Activated T-helper 1 cell treated with anti-CD3 and anti-CD28 coated beads, Interleukin-2, amount 50 U/mL, for 16 hours (primary cell): ENCODE data around the gene DUOX1.

Source experiments
- DNase-seq, 2 donors: peaks; one replicate each; pipeline ENCODE4 v3.0.0-alpha.2; 2020; ENCODE audit warnings: low read depth in 1 of 2, low spot score in 1 of 2

DUOX1 gene

DNA sequence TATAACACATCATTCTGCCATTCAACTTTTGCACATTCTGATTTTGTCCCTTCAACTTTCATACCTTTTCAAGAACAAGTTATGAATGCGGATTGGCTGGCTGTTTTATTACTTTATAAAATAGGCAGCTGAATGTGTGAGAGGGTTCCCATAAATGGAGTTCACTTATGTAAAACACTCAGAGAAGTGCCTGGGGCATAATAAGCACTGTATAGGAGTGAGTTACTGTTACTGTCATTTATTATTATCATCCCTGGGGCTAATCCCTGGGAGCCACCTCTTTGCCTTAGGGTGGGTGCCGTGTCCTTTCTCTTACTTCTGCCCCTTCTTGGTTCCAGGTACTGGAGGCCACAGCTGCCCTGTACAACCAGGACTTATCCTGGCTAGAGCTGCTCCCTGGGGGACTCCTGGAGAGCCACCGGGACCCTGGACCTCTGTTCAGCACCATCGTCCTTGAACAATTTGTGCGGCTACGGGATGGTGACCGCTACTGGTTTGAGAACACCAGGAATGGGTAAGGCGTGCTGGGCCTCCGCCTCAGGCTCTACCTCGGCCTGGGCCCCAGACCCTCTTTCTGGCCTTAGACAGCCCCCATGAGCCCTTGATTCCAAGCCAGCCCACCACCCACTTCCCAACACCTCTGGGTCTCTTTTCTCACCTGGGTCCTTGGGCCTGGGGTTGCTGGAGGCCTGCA, 10.9 kb downstream of the DUOX1 start:
- no peak for DNase-seq

DNA sequence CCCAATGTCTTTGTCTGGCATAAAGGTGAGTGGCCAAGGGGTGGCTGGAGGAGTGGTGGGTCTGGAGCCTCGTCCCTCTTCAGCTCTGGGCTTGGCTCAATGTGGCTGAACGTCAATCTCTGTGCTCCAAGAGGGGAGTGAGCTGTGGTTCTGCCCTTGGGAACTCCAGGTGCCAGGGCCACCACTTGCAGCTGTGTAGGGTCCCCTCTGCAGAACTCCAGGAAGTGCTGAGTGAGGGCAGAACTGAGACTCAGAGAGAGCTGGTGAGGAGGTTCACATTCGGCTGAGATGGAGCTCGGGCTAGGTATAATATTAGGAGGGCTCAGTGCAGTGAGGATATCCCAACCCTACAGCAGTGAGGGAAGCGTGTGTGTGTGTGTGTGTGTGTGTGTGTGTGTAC, 11.6 kb downstream of the DUOX1 start:
- no peak for DNase-seq

DNA sequence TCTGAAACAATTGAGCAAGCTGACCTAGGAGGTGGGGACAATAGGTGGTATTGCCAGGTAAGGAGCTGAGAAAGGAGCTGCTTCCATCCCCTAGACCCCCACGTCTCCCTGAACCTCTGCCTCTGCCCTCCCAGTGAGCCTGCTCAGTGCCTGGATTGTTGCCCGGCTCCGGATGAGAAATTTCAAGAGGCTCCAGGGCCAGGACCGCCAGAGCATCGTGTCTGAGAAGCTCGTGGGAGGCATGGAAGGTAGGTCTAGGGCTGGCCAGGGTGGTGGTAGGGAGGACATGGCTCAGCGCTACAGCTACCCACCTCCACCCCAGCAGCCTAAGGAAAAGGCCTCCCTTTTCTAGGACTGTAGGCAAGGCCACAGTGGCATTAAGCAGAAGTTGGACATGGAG, 13.3 kb downstream of the DUOX1 start:
- no peak for DNase-seq

DNA sequence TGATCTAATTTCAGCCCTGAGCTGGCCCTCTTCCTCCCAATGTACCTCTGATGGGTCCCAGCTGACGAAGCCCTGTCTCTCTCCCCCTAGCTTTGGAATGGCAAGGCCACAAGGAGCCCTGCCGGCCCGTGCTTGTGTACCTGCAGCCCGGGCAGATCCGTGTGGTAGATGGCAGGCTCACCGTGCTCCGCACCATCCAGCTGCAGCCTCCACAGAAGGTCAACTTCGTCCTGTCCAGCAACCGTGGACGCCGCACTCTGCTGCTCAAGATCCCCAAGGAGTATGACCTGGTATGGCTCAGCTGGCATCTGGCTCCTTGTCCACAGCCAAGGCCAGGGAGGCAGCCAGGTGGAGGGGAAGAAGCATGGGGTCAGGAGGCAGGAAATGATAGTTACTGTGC, 14.2 kb downstream of the DUOX1 start:
- DNase-seq, result no peak

DNA sequence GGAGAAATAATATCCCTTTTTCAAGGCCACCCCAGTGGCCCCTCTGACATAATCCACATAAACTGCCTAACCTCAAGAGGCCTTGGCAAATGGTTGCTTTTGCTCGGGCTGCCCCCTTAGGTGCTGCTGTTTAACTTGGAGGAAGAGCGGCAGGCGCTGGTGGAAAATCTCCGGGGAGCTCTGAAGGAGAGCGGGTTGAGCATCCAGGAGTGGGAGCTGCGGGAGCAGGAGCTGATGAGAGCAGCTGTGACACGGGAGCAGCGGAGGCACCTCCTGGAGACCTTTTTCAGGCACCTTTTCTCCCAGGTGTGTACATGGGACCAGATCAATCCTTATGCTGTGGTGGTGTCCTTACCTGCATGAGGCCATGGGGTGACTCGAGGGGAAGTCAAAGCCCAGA, 15.0 kb downstream of the DUOX1 start:
- DNase-seq, result no peak

DNA sequence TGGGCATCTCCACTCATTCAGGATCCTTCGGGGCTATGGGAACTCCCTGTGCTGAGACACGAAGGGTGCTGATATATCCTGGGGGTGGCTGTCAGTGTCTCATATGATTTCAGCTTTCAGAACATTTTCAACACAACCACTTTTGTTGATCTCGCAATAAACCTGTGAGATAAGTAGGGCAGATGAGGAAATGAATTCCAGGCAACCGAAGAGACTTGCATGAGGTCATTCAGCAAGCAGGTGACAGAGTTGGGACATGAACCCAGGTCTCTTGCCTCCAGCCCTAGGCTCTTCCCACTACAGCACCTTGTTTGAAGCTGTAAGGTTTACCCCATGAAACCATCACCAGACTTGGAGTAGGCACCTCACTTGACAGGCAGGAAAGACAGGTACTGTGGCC, 16.6 kb downstream of the DUOX1 start:
- no peak for DNase-seq

DNA sequence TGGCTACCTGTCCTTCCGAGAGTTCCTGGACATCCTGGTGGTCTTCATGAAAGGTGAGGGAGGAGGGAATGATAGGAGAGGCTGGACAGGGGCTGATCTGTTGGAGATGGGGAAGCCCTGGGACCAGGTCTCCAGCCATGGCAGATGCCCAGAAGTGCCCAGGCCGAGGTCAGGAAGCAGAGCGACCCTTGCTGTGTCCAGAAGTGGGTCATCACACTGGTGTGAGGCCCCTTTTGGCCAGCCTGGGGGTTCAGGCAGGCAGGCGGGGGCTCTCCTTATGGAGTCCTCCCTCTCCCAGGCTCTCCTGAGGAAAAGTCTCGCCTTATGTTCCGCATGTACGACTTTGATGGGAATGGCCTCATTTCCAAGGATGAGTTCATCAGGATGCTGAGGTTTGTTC, 17.8 kb downstream of the DUOX1 start:
- no peak for DNase-seq

DNA sequence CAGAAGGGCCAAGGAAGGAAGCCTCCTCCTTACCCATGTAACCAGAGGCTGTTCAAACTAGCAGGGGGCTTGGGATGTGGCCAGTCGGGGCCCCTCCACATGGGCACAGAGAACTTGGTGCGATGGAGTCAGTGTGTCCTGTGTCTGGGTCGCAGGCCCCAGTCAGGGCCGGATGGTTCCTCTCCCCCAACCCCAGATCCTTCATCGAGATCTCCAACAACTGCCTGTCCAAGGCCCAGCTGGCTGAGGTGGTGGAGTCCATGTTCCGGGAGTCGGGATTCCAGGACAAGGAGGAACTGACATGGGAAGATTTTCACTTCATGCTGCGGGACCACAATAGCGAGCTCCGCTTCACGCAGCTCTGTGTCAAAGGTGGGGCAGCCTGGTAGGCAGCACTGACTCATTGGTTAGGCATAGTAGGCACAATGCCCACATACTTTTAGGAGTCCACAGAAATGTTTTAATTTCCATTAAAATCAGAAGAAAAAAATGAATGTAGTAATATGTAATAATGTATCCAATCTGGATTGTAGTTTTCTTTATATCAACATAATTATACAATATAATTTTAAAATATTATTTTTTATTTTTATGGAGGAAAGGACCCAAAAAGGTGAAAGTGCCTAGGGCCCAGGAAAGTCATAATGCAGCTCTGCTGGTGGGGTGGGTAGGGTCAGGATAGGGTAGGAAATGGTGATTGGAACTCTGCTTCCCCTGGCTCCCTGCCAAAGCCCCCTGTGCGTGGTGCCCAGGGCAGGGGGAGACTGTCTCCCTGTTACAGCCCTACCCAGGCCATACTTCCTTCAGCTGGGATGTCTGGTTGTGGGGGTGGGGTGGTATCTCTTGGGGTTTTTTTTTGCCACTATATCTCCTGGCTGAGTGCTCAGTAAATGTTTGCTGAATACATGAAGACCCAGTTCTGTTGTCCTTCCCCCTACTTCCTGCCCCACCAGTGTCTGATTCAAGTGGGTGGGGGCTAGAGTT, 18.6 kb downstream of the DUOX1 start:
- DNase-seq, result no peak

DNA sequence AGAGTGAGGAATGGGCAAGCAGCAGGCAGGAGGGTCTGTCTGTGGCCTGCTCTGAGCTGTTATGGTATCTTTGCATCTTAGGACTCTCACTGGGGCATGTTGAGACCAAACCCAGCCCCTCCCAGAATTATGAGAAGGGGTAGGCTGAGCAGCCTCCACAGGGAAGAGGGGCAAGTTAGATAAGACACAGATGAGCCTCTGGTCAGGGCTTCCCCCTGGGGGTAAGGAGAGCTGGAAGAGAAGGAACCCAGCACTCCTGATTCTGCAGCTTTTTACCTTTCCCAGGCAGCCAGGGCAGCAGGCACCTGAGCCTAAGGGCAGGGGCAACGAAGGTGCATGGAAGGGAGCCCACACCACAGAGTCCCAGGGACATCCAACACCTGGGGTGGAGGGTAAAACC, 19.3 kb downstream of the DUOX1 start:
- DNase-seq, result no peak

DNA sequence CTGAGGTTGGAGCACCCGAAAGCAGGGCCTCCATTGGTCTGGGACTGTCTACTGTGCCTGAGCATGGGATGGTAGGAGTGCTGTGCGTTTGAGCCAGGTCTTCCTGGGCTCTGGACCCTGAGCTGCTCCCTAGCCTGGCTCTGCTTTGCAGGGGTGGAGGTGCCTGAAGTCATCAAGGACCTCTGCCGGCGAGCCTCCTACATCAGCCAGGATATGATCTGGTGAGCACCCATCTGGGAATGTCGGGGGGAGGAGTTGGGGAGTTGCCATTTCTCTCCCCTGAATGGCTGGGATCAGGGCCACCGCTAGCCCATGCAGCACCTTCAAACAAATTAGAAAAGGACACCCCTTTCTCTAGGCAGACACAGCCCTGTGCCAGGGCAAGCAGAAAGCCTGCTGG, 20.7 kb downstream of the DUOX1 start:
- no peak for DNase-seq

DNA sequence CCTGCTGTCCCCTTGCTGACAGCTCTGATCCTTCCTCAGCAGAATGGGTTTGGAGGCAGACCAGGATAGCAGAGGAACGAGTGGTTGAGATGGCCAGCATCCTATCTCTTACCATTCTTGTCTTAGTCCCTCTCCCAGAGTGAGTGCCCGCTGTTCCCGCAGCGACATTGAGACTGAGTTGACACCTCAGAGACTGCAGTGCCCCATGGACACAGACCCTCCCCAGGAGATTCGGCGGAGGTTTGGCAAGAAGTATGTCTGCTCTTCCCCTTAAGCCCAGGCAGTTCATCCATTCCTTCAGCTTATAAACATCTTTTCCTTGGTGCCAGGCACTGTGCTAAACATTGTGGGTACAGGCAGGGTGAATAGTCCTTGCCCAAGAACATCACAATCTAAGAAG, 21.2 kb downstream of the DUOX1 start:
- DNase-seq, result no peak

DNA sequence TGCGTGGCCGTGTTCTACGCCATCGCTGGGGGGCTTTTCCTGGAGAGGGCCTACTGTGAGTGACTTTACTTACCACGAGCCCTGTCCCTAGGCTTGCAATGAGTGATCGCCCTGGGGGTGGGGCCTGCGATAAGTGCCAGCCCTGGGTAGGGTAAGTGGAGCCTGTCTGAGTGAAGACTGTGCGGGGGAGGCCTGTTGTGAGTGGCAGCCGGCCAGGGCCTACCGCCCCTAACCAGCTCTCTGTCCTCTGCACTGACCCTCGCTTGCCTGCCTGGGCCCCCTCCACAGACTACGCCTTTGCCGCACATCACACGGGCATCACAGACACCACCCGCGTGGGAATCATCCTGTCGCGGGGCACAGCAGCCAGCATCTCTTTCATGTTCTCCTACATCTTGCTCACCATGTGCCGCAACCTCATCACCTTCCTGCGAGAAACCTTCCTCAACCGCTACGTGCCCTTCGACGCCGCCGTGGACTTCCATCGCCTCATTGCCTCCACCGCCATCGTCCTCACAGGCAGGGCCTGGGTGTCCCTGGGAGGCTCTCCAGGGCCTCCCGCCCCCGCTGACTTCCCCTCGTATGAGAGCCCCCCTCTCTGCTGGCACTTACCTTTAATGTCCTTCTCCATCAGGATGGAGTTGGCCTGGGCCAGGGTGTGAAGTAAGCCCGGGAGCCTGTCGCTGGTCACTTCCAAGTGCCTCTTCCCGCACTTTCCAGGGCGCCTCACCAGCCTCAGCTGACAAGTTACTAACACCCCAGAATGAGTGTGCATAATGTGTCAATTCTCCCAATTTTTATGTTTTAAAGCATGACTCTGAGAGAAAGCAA, 22.4 kb downstream of the DUOX1 start:
- DNase-seq, result no peak

DNA sequence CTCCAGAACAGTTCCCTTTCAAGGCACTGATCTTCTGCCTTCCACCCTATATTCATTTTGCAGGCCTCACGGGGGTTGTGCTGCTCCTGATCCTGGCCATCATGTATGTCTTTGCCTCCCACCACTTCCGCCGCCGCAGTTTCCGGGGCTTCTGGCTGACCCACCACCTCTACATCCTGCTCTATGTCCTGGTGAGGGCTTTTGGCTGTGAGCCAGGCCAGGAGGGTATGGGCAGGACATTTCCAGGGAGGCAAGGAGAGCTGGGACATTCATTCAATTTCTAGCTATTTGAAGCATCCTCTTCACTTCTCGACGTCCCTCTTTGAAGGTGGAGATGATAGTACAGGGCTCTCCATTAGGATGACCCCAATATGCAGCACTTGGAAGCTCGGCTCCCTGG, 25.9 kb downstream of the DUOX1 start:
- no peak for DNase-seq

DNA sequence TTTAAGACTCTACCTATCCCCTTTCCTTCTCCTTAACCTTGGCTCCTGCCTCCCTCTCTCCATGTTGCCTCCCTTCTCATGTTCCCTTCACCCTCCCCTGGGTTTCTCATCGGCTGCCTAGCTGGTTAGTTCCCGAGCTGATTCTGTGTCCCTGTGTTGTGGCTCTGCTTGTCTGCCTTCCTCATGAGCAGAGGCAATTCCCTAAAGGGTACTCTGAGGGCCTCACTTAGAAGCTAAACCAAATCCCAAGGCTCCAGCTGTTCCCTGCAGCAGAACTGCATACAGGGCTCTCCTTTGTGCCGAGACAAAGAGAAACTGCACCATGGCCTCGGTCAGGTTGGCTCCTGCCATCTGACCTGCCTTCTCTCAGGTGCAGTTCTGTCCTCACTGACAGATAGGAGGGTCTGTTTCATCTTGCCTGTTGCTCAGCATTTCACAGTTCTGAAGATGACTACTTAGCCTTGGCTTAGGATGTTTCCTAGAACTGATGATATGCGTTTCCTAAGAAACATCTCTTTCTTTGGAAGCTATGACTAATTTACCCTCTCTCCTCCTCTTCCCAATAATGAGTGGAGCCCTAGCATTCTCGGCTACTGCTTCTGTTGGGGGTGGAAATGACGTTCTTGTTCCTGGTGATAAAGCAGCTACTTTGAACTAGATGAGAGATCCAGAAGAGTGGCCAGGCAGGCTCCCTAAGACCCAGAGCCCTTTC, 27.1 kb downstream of the DUOX1 start:
- no peak for DNase-seq

DNA sequence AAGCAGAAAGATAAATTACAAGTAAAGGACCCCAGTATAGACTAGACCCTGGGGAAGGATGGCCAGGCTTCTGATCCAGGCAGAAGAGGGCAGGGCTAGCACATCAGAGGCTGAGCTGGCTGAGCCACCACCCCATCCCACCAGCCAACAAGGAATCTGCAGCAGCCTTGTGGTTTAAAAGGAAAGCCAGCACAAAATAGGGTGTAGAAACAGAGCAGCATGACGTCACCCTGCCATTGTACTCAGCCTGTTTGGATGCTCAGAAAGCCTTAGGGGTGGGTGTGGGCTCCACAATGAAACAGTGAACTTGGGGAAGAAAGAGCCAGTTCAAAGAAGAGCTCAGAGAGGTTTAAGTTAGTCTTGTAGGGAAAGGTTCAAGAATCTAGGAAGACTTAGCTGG, 28.2 kb downstream of the DUOX1 start:
- DNase-seq, result no peak

DNA sequence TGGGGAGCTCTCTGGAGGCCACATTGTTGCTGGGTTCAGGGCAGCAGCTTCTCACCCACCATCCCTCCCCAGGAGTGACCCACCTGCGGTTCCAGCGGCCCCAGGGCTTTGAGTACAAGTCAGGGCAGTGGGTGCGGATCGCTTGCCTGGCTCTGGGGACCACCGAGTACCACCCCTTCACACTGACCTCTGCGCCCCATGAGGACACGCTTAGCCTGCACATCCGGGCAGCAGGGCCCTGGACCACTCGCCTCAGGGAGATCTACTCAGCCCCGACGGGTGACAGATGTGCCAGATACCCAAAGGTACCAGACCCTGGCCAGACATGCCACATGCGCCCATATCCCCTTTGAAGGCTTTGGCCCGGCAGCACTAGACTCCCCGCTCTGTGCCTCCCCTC, 31.9 kb downstream of the DUOX1 start:
- DNase-seq, result no peak

DNA sequence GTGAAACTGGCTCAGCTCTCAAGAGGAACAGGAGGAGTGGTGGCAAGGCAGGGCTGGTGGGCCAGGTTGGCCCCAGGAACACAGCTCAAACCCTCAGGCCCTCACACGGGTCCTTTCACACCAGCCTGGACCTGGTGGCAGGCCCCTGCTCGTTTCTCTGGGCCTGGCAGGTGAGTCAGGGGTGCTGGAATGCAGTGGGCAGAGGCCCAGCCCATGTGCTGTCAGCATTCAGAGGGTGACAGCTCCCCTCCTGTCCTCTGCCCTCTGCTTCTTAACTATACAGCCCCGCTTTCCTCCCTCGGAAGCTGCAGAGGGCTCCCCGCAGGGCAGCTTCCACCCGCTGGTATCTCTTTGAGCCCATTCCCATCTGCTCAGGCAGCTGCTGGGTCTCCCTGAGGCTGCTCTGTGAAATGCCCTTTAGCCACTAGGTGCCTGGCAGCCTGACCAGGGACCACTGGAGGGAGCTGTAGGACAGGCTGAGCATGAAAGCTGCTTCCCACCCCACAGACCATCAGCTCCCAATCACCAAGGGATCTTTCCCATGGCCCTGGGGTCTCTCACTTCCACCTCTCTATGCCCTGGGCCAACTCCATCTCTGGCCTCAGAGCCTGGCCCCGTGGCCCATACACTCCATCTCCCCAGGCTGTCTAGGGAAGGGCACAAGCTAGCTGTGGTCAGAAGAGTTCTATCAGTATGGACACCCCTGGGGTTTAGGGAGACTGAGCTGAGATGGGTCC, 33.1 kb downstream of the DUOX1 start:
- DNase-seq, result peak; percentile 20 to 30

DNA sequence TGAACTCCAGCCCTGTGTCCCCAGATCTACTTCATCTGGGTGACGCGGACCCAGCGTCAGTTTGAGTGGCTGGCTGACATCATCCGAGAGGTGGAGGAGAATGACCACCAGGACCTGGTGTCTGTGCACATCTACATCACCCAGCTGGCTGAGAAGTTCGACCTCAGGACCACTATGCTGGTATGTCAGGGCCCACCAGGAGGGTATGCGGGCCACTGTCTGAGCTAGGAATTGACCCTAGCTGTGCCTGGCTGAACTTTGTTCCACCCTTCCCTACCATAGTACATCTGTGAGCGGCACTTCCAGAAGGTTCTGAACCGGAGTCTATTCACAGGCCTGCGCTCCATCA, 33.7 kb downstream of the DUOX1 start:
- no peak for DNase-seq

DNA sequence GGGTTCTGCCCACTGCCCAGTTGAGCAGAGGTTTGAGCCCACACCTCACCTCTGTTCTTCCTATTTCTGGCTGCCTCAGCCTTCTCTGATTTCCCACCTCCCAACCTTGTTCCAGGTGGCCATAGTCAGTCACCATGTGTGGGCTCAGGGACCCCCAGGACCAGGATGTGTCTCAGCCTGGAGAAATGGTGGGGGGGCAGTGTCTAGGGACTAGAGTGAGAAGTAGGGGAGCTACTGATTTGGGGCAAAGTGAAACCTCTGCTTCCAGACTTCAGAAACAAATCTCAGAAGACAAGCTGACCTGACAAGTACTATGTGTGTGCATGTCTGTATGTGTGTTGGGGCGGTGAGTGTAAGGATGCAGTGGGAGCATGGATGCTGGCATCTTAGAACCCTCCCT, 35.1 kb downstream of the DUOX1 start:
- no peak for DNase-seq

DNA sequence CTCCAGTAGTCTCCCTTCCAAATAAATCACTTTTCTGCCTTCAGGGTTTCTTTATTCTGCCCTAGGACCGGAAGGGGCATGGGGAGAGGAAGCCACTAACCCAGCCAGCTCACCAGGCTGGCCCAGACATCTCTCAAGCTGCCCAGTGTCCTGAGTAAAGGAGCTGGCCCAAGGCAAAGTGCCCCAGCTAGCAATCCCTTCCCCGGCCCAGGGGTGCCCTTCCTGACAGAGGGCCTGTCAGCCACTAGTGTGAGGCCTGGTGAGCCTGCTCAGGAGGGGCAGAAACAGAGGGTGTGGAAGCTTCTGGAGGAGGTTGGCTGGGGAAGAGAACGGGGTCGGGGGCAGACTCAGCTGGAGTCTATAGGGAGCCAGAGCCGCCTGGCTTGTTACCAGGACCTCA, 35.7 kb downstream of the DUOX1 start:
- no peak for DNase-seq
